Neural cell (in vitro differentiated cells): ENCODE data around the gene CYB5B. TPM values are rescaled to one million over a fixed set of nuclear protein-coding genes. Genes with fewer than 3 reads are reported as not detected.

Source experiments
- H2AFZ ChIP-seq: fragments of 200-600, 300-800 bp; sonication (generic), shearing (Covaris generic); 2 replicates; pipeline ENCODE4 v1.6.0; 2014; ENCODE audit warnings: low read depth, mild to moderate bottlenecking, antibody characterized with exemption, low read length, moderate library complexity
- H3F3A ChIP-seq: fragments of 200-600 bp; shearing (Covaris generic); 2 replicates; pipeline ENCODE4 v1.6.1; 2016; ENCODE audit warnings: mild to moderate bottlenecking, moderate library complexity, mixed read lengths, antibody characterized with exemption, low read length; ENCODE audit not compliant: insufficient read depth, poor library complexity, severe bottlenecking
- H3K27ac ChIP-seq: fragments of 200-600, 300-800 bp; sonication (generic), shearing (Covaris generic); 2 replicates; pipeline ENCODE4 v1.5.1; 2014; ENCODE audit warnings: mild to moderate bottlenecking, low read length, moderate library complexity
- H3K27me3 ChIP-seq: fragments of 300-800, 200-600 bp; sonication (generic), shearing (Covaris generic); 2 replicates; pipeline ENCODE4 v1.6.0; 2014; ENCODE audit warnings: mild to moderate bottlenecking, low read depth, low read length, moderate library complexity; ENCODE audit not compliant: insufficient read depth
- H3K36me3 ChIP-seq: fragments of 300-800, 200-600 bp; sonication (generic), shearing (Covaris generic); 2 replicates; pipeline ENCODE4 v1.5.1; 2014; ENCODE audit warnings: mild to moderate bottlenecking, antibody characterized with exemption, low read length, moderate library complexity; ENCODE audit not compliant: insufficient read depth
- H3K4me2 ChIP-seq: fragments of 300-800, 200-600 bp; sonication (generic), shearing (Covaris generic); 2 replicates; pipeline ENCODE4 v1.6.0; 2014; ENCODE audit warnings: mild to moderate bottlenecking, low read length
- H3K4me3 ChIP-seq: fragments of 300-800, 200-600 bp; sonication (generic), shearing (Covaris generic); 2 replicates; pipeline ENCODE4 v1.5.1; 2014; ENCODE audit warnings: mild to moderate bottlenecking, low read length, moderate library complexity
- H3K79me2 ChIP-seq: fragments of 200-600 bp; shearing (Covaris generic); replicated peaks from 2 replicates; pipeline ENCODE4 v1.6.0; 2014; ENCODE audit warnings: mild to moderate bottlenecking, low read length, moderate library complexity; ENCODE audit not compliant: insufficient read depth
- H3K9ac ChIP-seq: fragments of 300-800, 200-600 bp; sonication (generic), shearing (Covaris generic); 2 replicates; pipeline ENCODE4 v1.6.1; 2016; ENCODE audit warnings: mild to moderate bottlenecking, low read length, mixed read lengths
- H3K9me2 ChIP-seq: fragments of 200-600 bp; shearing (Covaris generic); 2 replicates; pipeline ENCODE4 v1.6.1; 2016; ENCODE audit warnings: mild to moderate bottlenecking, low read length, mixed read lengths; ENCODE audit not compliant: insufficient read depth
- H3K9me3 ChIP-seq: fragments of 200-600, 300-800 bp; sonication (generic), shearing (Covaris generic); 2 replicates; pipeline ENCODE4 v1.6.1; 2016; ENCODE audit warnings: mild to moderate bottlenecking, mixed run types, low read length, moderate library complexity, mixed read lengths
- H4K20me1 ChIP-seq: fragments of 200-600 bp; shearing (Covaris generic); 2 replicates; pipeline ENCODE4 v1.6.1; 2016; ENCODE audit warnings: mild to moderate bottlenecking, mixed run types; ENCODE audit not compliant: insufficient read depth
- EP300 ChIP-seq: fragments of 450-650 bp; conservative IDR thresholded peaks from 2 replicates; pipeline ENCODE4 v1.6.1; 2014; ENCODE audit warnings: antibody characterized with exemption, mild to moderate bottlenecking, moderate library complexity; ENCODE audit not compliant: poor library complexity, severe bottlenecking
- EZH2 ChIP-seq: fragments of 200-600, 300-800 bp; shearing (Covaris generic), sonication (generic); IDR thresholded peaks from 2 replicates; pipeline ENCODE4 v1.6.1; 2014; ENCODE audit warnings: antibody characterized with exemption, low read length, borderline replicate concordance, mild to moderate bottlenecking; ENCODE audit not compliant: insufficient read depth, poor library complexity, severe bottlenecking
- MXI1 ChIP-seq: fragments of 450-650 bp; conservative IDR thresholded peaks from 2 replicates; pipeline ENCODE4 v1.6.1; 2014; ENCODE audit warnings: antibody characterized with exemption, mild to moderate bottlenecking; ENCODE audit not compliant: poor library complexity, severe bottlenecking
- POLR2AphosphoS5 ChIP-seq: IDR thresholded peaks from 2 replicates; pipeline ENCODE4 v1.6.1; 2012
- RAD21 ChIP-seq: fragments of 450-650 bp; conservative IDR thresholded peaks from 2 replicates; pipeline ENCODE4 v1.6.1; 2014; ENCODE audit warnings: antibody characterized with exemption, mild to moderate bottlenecking, moderate library complexity
- SMC3 ChIP-seq: fragments of 450-650 bp; conservative IDR thresholded peaks from 2 replicates; pipeline ENCODE4 v1.6.1; 2014; ENCODE audit warnings: antibody characterized with exemption, mild to moderate bottlenecking, moderate library complexity; ENCODE audit not compliant: poor library complexity
- TAF1 ChIP-seq: IDR thresholded peaks from 2 replicates; pipeline ENCODE4 v1.6.1; 2012; ENCODE audit warnings: low read depth
- polyA plus RNA-seq: library from polyadenylated mRNA; depleted of rRNA; stranded (reverse); fragments of >200 nt; gene quantifications from 2 replicates; pipeline ENCODE4 v1.2.3, GENCODE V29; 2014
- TF ChIP-seq, protein P1 (sequence below): fragments of 450-650 bp; IDR thresholded peaks from 2 replicates; pipeline ENCODE4 v1.5.1; 2014; ENCODE audit warnings: antibody characterized with exemption, mild to moderate bottlenecking, moderate library complexity; ENCODE audit not compliant: poor library complexity, severe bottlenecking
- TF ChIP-seq, protein P2 (sequence below): IDR thresholded peaks from 2 replicates; pipeline ENCODE4 v1.6.1; 2012; ENCODE audit warnings: borderline replicate concordance

The CYB5B gene
- polyA plus RNA-seq, 1 donor from 2014 or later: 70.4 TPM

GRCh38 chr16:69495821-69496220, 71.4 kb downstream of the CYB5B start:
- TF ChIP-seq EP300: no peak
- no peak for TF ChIP-seq POLR2AphosphoS5
- no peak for TF ChIP-seq RAD21
- no peak for TF ChIP-seq MXI1
- TF ChIP-seq, protein P1, sequence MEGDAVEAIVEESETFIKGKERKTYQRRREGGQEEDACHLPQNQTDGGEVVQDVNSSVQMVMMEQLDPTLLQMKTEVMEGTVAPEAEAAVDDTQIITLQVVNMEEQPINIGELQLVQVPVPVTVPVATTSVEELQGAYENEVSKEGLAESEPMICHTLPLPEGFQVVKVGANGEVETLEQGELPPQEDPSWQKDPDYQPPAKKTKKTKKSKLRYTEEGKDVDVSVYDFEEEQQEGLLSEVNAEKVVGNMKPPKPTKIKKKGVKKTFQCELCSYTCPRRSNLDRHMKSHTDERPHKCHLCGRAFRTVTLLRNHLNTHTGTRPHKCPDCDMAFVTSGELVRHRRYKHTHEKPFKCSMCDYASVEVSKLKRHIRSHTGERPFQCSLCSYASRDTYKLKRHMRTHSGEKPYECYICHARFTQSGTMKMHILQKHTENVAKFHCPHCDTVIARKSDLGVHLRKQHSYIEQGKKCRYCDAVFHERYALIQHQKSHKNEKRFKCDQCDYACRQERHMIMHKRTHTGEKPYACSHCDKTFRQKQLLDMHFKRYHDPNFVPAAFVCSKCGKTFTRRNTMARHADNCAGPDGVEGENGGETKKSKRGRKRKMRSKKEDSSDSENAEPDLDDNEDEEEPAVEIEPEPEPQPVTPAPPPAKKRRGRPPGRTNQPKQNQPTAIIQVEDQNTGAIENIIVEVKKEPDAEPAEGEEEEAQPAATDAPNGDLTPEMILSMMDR: no peak
- TF ChIP-seq EZH2: no peak
- no peak for TF ChIP-seq TAF1
- no peak for TF ChIP-seq SMC3
- TF ChIP-seq, protein P2, sequence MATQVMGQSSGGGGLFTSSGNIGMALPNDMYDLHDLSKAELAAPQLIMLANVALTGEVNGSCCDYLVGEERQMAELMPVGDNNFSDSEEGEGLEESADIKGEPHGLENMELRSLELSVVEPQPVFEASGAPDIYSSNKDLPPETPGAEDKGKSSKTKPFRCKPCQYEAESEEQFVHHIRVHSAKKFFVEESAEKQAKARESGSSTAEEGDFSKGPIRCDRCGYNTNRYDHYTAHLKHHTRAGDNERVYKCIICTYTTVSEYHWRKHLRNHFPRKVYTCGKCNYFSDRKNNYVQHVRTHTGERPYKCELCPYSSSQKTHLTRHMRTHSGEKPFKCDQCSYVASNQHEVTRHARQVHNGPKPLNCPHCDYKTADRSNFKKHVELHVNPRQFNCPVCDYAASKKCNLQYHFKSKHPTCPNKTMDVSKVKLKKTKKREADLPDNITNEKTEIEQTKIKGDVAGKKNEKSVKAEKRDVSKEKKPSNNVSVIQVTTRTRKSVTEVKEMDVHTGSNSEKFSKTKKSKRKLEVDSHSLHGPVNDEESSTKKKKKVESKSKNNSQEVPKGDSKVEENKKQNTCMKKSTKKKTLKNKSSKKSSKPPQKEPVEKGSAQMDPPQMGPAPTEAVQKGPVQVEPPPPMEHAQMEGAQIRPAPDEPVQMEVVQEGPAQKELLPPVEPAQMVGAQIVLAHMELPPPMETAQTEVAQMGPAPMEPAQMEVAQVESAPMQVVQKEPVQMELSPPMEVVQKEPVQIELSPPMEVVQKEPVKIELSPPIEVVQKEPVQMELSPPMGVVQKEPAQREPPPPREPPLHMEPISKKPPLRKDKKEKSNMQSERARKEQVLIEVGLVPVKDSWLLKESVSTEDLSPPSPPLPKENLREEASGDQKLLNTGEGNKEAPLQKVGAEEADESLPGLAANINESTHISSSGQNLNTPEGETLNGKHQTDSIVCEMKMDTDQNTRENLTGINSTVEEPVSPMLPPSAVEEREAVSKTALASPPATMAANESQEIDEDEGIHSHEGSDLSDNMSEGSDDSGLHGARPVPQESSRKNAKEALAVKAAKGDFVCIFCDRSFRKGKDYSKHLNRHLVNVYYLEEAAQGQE: no peak
- Histone ChIP-seq H3K4me3 (no peak overlapping the region), H4K20me1 (no peaks in the 10 kb centered on the region), H3K79me2 (no peaks in the 10 kb centered on the region), H3K4me2 (no peak overlapping the region), H2AFZ (no peak overlapping the region), H3K9ac (no peak overlapping the region), H3F3A (no peaks in the 10 kb centered on the region), H3K36me3 (no peaks in the 10 kb centered on the region), H3K27ac (no peak overlapping the region), H3K9me3 (no peaks in the 10 kb centered on the region), H3K27me3 (no peaks in the 10 kb centered on the region), H3K9me2 (no peaks in the 10 kb centered on the region)

DNA sequence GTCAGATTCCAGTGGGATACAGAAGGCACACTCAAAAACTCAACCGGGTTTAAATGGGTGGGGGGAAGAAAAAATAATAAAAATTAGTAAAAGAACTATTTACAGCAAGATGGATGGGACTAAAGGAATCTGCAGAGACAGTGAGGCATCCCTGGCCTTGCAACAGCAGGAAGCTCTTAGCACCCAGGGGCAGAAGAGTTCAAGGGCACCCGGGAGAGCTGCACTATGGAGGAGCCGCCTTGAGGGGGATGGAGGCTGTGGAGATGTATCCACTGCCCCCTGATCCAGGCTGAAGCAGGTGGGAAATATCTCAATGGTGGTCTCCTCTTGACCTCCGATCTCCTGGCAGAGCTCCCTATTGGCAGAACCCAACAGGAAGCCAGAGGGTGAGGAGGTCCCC, 72.0 kb downstream of the CYB5B start:
- Histone ChIP-seq H4K20me1 (no peaks in the 10 kb centered on the region), H2AFZ (no peak overlapping the region), H3K4me3 (no peak overlapping the region), H3K9ac (no peak overlapping the region), H3K9me2 (no peaks in the 10 kb centered on the region), H3K79me2 (no peaks in the 10 kb centered on the region), H3K27ac (no peak overlapping the region), H3K9me3 (no peaks in the 10 kb centered on the region), H3K36me3 (no peaks in the 10 kb centered on the region), H3K27me3 (no peaks in the 10 kb centered on the region), H3F3A (no peaks in the 10 kb centered on the region), H3K4me2 (no peak overlapping the region)
- TF ChIP-seq MXI1 (no peak), POLR2AphosphoS5 (no peak), SMC3 (no peak), EP300 (no peak), RAD21 (no peak), EZH2 (no peak), TAF1 (no peak)
- TF ChIP-seq, protein P1: no peak
- TF ChIP-seq, protein P2: no peak
